Memory B cell (primary cell): ENCODE measurements around the gene PLCD3.

Experiments
- ATAC-seq: fragments of 150-1000 bp; cut with Tn5 transposase; 2 replicates; pipeline ENCODE4 v1.10.0; 2021; ENCODE audit warnings: low read depth, mild to moderate bottlenecking, moderate library complexity
- DNase-seq, 2 donors: peaks; one replicate each; pipeline ENCODE4 v3.0.0; 2022; ENCODE audit warnings: low spot score in 2 of 2
- H3K27ac Mint-ChIP-seq: one replicate; pipeline ENCODE4 v1.8.0; 2022; ENCODE audit warnings: mild to moderate bottlenecking, moderate library complexity, mixed read lengths
- H3K27me3 Mint-ChIP-seq: one replicate; pipeline ENCODE4 v1.8.0; 2022; ENCODE audit warnings: mixed read lengths
- H3K36me3 Mint-ChIP-seq: one replicate; pipeline ENCODE4 v1.8.0; 2022; ENCODE audit warnings: mild to moderate bottlenecking, mixed read lengths
- H3K4me1 Mint-ChIP-seq: one replicate; pipeline ENCODE4 v1.8.0; 2022; ENCODE audit warnings: mixed read lengths
- H3K4me3 Mint-ChIP-seq: one replicate; pipeline ENCODE4 v1.8.0; 2022; ENCODE audit warnings: mild to moderate bottlenecking, moderate library complexity, mixed read lengths
- H3K9me3 Mint-ChIP-seq: one replicate; pipeline ENCODE4 v1.8.0; 2022; ENCODE audit warnings: mixed read lengths

PLCD3 gene

GRCh38 chr17:45132320-45132571 is at the start of gene PLCD3:
TSS of gene PLCD3 (minus strand) at chr17:45132515. CDS start at chr17:45132410, 105 bp downstream.
- Mint-ChIP-seq H3K4me1 (peaks cover 8% of the 10 kb centered on the region), H3K27me3 (peaks cover 2% of the 10 kb centered on the region), H3K27ac (peak within 1 kb of the TSS; percentile 88), H3K36me3 (no peaks in the 10 kb centered on the region), H3K4me3 (peak within 1 kb of the TSS; percentile 92), H3K9me3 (no peaks in the 10 kb centered on the region)
- ATAC-seq (no peak), DNase-seq (no peak)

GRCh38 chr17:45177563-45177962 is 45.2 kb upstream of the PLCD3 start:
- H3K4me3 Mint-ChIP-seq = no peak overlapping the region
- ATAC-seq (no peak), DNase-seq (no peak)
- H3K9me3 Mint-ChIP-seq = no peaks in the 10 kb centered on the region
- no peak overlapping the region for H3K27ac Mint-ChIP-seq
- peaks cover 5% of the 10 kb centered on the region for H3K4me1 Mint-ChIP-seq
- no peaks in the 10 kb centered on the region for H3K36me3 Mint-ChIP-seq
- no peaks in the 10 kb centered on the region for H3K27me3 Mint-ChIP-seq

GRCh38 chr17:45175759-45176115 is 43.4 kb upstream of the PLCD3 start:
- no peak for DNase-seq
- Mint-ChIP-seq H3K4me1 (peaks cover 5% of the 10 kb centered on the region), H3K9me3 (no peaks in the 10 kb centered on the region), H3K4me3 (no peak overlapping the region), H3K27me3 (no peaks in the 10 kb centered on the region), H3K27ac (no peak overlapping the region), H3K36me3 (no peaks in the 10 kb centered on the region)
- ATAC-seq = no peak

- H3K27ac Mint-ChIP-seq = peak overlapping the region; percentile 84
These were observed 40.4 kb upstream of the PLCD3 start for GRCh38 chr17:45172541-45173286.

GRCh38 chr17:45172232-45172540 is 39.9 kb upstream of the PLCD3 start:
- peak overlapping the region; percentile 60 for H3K27ac Mint-ChIP-seq
- H3K9me3 Mint-ChIP-seq = no peaks in the 10 kb centered on the region
- H3K36me3 Mint-ChIP-seq = no peaks in the 10 kb centered on the region
- H3K4me3 Mint-ChIP-seq = peak overlapping the region; percentile 59
- DNase-seq (no peak), ATAC-seq (no peak)
- no peaks in the 10 kb centered on the region for H3K27me3 Mint-ChIP-seq
- peaks cover 5% of the 10 kb centered on the region for H3K4me1 Mint-ChIP-seq

More at GRCh38 chr17:45172541-45173286, 40.4 kb upstream of the PLCD3 start:
- ATAC-seq (peak; percentile 77), DNase-seq (peak in 1 of 2 donors; percentile 34)
- H3K27me3 Mint-ChIP-seq = no peaks in the 10 kb centered on the region
- peaks cover 5% of the 10 kb centered on the region for H3K4me1 Mint-ChIP-seq
- H3K36me3 Mint-ChIP-seq = no peaks in the 10 kb centered on the region
- H3K4me3 Mint-ChIP-seq = peak overlapping the region; percentile 59
- no peaks in the 10 kb centered on the region for H3K9me3 Mint-ChIP-seq

GRCh38 chr17:45171338-45172231 is 39.3 kb upstream of the PLCD3 start:
- H3K36me3 Mint-ChIP-seq = no peaks in the 10 kb centered on the region
- H3K27ac Mint-ChIP-seq = peak overlapping the region; percentile 60
- DNase-seq = no peak
- H3K27me3 Mint-ChIP-seq = no peaks in the 10 kb centered on the region
- no peak for ATAC-seq
- H3K9me3 Mint-ChIP-seq = no peaks in the 10 kb centered on the region
- peaks cover 5% of the 10 kb centered on the region for H3K4me1 Mint-ChIP-seq
- H3K4me3 Mint-ChIP-seq = peak overlapping the region; percentile 59

GRCh38 chr17:45170931-45171337 is 38.6 kb upstream of the PLCD3 start:
- DNase-seq = no peak
- Mint-ChIP-seq H3K4me3 (peak overlapping the region; percentile 5), H3K9me3 (no peaks in the 10 kb centered on the region), H3K36me3 (peaks cover 3% of the 10 kb centered on the region), H3K27ac (no peak overlapping the region), H3K27me3 (no peaks in the 10 kb centered on the region), H3K4me1 (peaks cover 8% of the 10 kb centered on the region)
- ATAC-seq = no peak

- no peak for ATAC-seq
- DNase-seq = no peak
- no peak overlapping the region for H3K4me3 Mint-ChIP-seq
- H3K27ac Mint-ChIP-seq = no peak overlapping the region
- H3K27me3 Mint-ChIP-seq = no peaks in the 10 kb centered on the region
- peaks cover 3% of the 10 kb centered on the region for H3K36me3 Mint-ChIP-seq
- peaks cover 8% of the 10 kb centered on the region for H3K4me1 Mint-ChIP-seq
- H3K9me3 Mint-ChIP-seq = no peaks in the 10 kb centered on the region
These were observed 38.1 kb upstream of the PLCD3 start for GRCh38 chr17:45170280-45170930.

GRCh38 chr17:45168991-45169752 is 36.9 kb upstream of the PLCD3 start:
- Mint-ChIP-seq H3K4me3 (no peak overlapping the region), H3K27me3 (no peaks in the 10 kb centered on the region), H3K9me3 (no peaks in the 10 kb centered on the region), H3K4me1 (peaks cover 8% of the 10 kb centered on the region), H3K27ac (no peak overlapping the region), H3K36me3 (peaks cover 3% of the 10 kb centered on the region)
- no peak for ATAC-seq
- no peak for DNase-seq

- Mint-ChIP-seq H3K27ac (no peak overlapping the region), H3K36me3 (peaks cover 3% of the 10 kb centered on the region), H3K4me1 (peaks cover 8% of the 10 kb centered on the region), H3K27me3 (no peaks in the 10 kb centered on the region), H3K4me3 (no peak overlapping the region), H3K9me3 (no peaks in the 10 kb centered on the region)
- DNase-seq = no peak
- no peak for ATAC-seq
These were observed 32.5 kb upstream of the PLCD3 start for GRCh38 chr17:45164734-45165269.

GRCh38 chr17:45162025-45162687 is 29.8 kb upstream of the PLCD3 start:
- peak overlapping the region; percentile 90 for H3K4me3 Mint-ChIP-seq
- peak in 1 of 2 donors; percentile 26 for DNase-seq
- peaks cover 8% of the 10 kb centered on the region for H3K36me3 Mint-ChIP-seq
- peaks cover 15% of the 10 kb centered on the region for H3K4me1 Mint-ChIP-seq
- H3K9me3 Mint-ChIP-seq = no peaks in the 10 kb centered on the region
- H3K27me3 Mint-ChIP-seq = no peaks in the 10 kb centered on the region
- H3K27ac Mint-ChIP-seq = peak overlapping the region; percentile 96
- ATAC-seq = no peak

GRCh38 chr17:45161288-45162024 is 29.1 kb upstream of the PLCD3 start, which contains the start of gene HEXIM2:
TSS of gene HEXIM2 (plus strand) at chr17:45161875. CDS start at chr17:45162794, 919 bp downstream.
- peak within 1 kb of the TSS; percentile 96 for H3K27ac Mint-ChIP-seq
- peaks cover 14% of the 10 kb centered on the region for H3K4me1 Mint-ChIP-seq
- ATAC-seq (peak; percentile 91), DNase-seq (peak; percentile 99)
- H3K36me3 Mint-ChIP-seq = peaks cover 7% of the 10 kb centered on the region
- H3K4me3 Mint-ChIP-seq = peak within 1 kb of the TSS; percentile 90
- no peaks in the 10 kb centered on the region for H3K9me3 Mint-ChIP-seq
- H3K27me3 Mint-ChIP-seq = no peaks in the 10 kb centered on the region
